ENCODE data around the gene LTBP1.

The LTBP1 gene

GRCh38 chr2:33443274-33443829 is 496.6 kb downstream of the LTBP1 start:
- no peak for DNase-seq

GRCh38 chr2:33444967-33445366 is 498.2 kb downstream of the LTBP1 start:
- no peak for DNase-seq

GRCh38 chr2:33448220-33448899 is 501.6 kb downstream of the LTBP1 start:
- DNase-seq, result no peak
